Measurements from ENCODE around the gene TOMM22.

DNA sequence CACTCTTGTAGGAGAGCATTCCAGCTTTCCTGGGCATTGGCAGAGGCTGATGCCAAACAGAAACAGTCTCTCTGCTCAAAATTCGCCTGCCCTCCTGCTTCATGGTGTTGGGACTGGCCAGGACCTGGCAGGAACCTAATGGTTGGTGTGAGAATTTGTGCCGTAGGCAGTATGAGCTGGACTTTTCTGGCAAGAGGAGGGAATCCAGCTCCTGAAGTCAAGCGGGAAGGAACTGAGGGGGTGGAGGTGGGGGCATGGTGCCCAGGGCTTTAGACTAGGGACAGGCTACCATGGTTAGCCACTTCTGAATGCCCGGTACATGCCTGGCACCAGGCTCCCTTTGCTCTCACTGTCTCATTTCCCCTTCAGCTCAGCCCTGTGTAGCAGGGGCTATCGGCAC lies 6.9 kb upstream of the TOMM22 start:
- TF ChIP-seq, protein P1, sequence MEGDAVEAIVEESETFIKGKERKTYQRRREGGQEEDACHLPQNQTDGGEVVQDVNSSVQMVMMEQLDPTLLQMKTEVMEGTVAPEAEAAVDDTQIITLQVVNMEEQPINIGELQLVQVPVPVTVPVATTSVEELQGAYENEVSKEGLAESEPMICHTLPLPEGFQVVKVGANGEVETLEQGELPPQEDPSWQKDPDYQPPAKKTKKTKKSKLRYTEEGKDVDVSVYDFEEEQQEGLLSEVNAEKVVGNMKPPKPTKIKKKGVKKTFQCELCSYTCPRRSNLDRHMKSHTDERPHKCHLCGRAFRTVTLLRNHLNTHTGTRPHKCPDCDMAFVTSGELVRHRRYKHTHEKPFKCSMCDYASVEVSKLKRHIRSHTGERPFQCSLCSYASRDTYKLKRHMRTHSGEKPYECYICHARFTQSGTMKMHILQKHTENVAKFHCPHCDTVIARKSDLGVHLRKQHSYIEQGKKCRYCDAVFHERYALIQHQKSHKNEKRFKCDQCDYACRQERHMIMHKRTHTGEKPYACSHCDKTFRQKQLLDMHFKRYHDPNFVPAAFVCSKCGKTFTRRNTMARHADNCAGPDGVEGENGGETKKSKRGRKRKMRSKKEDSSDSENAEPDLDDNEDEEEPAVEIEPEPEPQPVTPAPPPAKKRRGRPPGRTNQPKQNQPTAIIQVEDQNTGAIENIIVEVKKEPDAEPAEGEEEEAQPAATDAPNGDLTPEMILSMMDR (IDR thresholded peaks at IDR 0.05), result no peak
- no peak for TF ChIP-seq SMC3 (IDR thresholded peaks at IDR 0.05)
- no peak for TF ChIP-seq MAFK (IDR thresholded peaks at IDR 0.05; ENCODE audit: partially characterized antibody)
- TF ChIP-seq JUN (IDR thresholded peaks at IDR 0.05), result no peak
- no peak for TF ChIP-seq JUNB (IDR thresholded peaks at IDR 0.05)
- TF ChIP-seq POLR2A (IDR thresholded peaks at IDR 0.05; ENCODE audit: low read length), result no peak
- no peak for TF ChIP-seq RFX5 (IDR thresholded peaks at IDR 0.05)
- no peak for TF ChIP-seq RNF2 (IDR thresholded peaks at IDR 0.05; ENCODE audit: borderline replicate concordance, low read depth)
- TF ChIP-seq CEBPB (IDR thresholded peaks at IDR 0.05), result no peak
- no peak for TF ChIP-seq RAD21 (conservative IDR thresholded peaks at IDR 0.05 in 1 of 2, IDR thresholded peaks at IDR 0.05 in 1 of 2)
- TF ChIP-seq MYC (IDR thresholded peaks at IDR 0.05; ENCODE audit: borderline replicate concordance, low read length), result no peak
- no peak for TF ChIP-seq EP300 (IDR thresholded peaks at IDR 0.05)
- TF ChIP-seq CBX8 (IDR thresholded peaks at IDR 0.05), result no peak
- TF ChIP-seq MAZ (IDR thresholded peaks at IDR 0.05; ENCODE audit: borderline replicate concordance, low read depth, low read length), result no peak

Data from A549 (cell line).